ENCODE data around the gene KIFC1. TPM values are rescaled to one million over a fixed set of nuclear protein-coding genes. Genes with fewer than 3 reads are reported as not detected.

KIFC1 gene
- total RNA-seq, 2 experiments from 2014 or later = 1.2 to 1.6 TPM

DNA sequence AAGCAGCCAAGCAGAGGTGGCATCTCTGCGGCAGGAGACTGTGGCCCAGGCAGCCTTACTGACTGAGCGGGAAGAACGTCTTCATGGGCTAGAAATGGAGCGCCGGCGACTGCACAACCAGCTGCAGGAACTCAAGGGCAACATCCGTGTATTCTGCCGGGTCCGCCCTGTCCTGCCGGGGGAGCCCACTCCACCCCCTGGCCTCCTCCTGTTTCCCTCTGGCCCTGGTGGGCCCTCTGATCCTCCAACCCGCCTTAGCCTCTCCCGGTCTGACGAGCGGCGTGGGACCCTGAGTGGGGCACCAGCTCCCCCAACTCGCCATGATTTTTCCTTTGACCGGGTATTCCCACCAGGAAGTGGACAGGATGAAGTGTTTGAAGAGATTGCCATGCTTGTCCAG, 13.3 kb downstream of the KIFC1 start:
- no peak overlapping the region for H3K27ac Mint-ChIP-seq
- TF ChIP-seq, protein P1, sequence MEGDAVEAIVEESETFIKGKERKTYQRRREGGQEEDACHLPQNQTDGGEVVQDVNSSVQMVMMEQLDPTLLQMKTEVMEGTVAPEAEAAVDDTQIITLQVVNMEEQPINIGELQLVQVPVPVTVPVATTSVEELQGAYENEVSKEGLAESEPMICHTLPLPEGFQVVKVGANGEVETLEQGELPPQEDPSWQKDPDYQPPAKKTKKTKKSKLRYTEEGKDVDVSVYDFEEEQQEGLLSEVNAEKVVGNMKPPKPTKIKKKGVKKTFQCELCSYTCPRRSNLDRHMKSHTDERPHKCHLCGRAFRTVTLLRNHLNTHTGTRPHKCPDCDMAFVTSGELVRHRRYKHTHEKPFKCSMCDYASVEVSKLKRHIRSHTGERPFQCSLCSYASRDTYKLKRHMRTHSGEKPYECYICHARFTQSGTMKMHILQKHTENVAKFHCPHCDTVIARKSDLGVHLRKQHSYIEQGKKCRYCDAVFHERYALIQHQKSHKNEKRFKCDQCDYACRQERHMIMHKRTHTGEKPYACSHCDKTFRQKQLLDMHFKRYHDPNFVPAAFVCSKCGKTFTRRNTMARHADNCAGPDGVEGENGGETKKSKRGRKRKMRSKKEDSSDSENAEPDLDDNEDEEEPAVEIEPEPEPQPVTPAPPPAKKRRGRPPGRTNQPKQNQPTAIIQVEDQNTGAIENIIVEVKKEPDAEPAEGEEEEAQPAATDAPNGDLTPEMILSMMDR (IDR thresholded peaks at IDR 0.05) = no peak
- peaks cover 25% of the 10 kb centered on the region for H3K4me1 ChIP-seq (ENCODE audit: insufficient read depth, low read length)
- intact Hi-C loops (cut with DNase I, micrococcal nuclease) = loop anchor here in 1 of 2 experiments (5.0 kb wide), 1 partner anchor 128 kb away; the partner anchor contains the start of gene B3GALT4
- ChIA-PET POLR2A (no interaction called here), CTCF (no interaction called here)
- H3K36me3 Mint-ChIP-seq (ENCODE audit: low read depth) = peaks cover 5% of the 10 kb centered on the region
- ATAC-seq (ENCODE audit: poor library complexity) (no peak), DNase-seq (no peak)
- H3K27me3 Mint-ChIP-seq = no peaks in the 10 kb centered on the region
- no peaks in the 10 kb centered on the region for H3K36me3 ChIP-seq (ENCODE audit: insufficient read depth, low read length)
- no peaks in the 10 kb centered on the region for H3K9me3 Mint-ChIP-seq
- peaks cover 15% of the 10 kb centered on the region for H3K4me1 Mint-ChIP-seq (ENCODE audit: low read depth)
- H3K9me3 ChIP-seq (ENCODE audit: control insufficient read depth in 1 of 2, insufficient read depth in 1 of 2, low read length in 2 of 2) = no peaks in the 10 kb centered on the region
- H3K27me3 ChIP-seq (ENCODE audit: control insufficient read depth in 1 of 2, insufficient read depth in 2 of 2, low read length in 2 of 2) = no peaks in the 10 kb centered on the region
- no peak overlapping the region for H3K4me3 Mint-ChIP-seq
- no peak overlapping the region for H3K27ac ChIP-seq (ENCODE audit: low read depth in 1 of 2, low read length in 2 of 2)
- H3K4me3 ChIP-seq (ENCODE audit: low read length) = no peak overlapping the region

DNA sequence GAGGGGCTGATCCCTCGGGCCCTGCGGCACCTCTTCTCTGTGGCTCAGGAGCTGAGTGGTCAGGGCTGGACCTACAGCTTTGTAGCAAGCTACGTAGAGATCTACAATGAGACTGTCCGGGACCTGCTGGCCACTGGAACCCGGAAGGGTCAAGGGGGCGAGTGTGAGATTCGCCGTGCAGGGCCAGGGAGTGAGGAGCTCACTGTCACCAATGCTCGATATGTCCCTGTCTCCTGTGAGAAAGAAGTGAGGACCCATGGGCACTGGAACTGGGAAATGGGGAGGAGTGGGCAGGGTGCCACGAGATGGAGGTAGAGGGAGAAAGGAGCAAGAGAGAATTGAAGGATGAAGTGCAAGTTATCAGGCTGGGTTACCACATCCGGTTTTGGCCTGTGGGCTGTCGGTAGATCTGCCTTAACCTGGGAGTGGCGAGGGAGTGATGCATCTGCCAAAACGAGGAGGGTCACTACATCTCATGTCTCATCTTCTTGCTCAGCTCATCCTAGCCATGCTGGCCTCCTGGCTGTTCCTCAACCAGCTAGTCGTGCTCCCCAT, 13.8 kb downstream of the KIFC1 start:
- ChIA-PET POLR2A (interaction anchor here (0.6 to 0.7 kb wide), 2 partner anchors 13 to 434 kb away, joined by 3 to 4 read pairs; no protein-coding TSS in a partner anchor), CTCF (interaction anchor here (2.4 kb wide), 1 partner anchor 15 kb away, joined by 8 read pairs; no protein-coding TSS in a partner anchor)
- TF ChIP-seq, protein P1 (IDR thresholded peaks at IDR 0.05) = no peak
- H3K27me3 Mint-ChIP-seq = no peaks in the 10 kb centered on the region
- Histone ChIP-seq H3K4me3 (ENCODE audit: low read length) (no peak overlapping the region), H3K36me3 (ENCODE audit: insufficient read depth, low read length) (no peaks in the 10 kb centered on the region), H3K9me3 (ENCODE audit: control insufficient read depth in 1 of 2, insufficient read depth in 1 of 2, low read length in 2 of 2) (no peaks in the 10 kb centered on the region), H3K4me1 (ENCODE audit: insufficient read depth, low read length) (peaks cover 28% of the 10 kb centered on the region), H3K27ac (ENCODE audit: low read depth in 1 of 2, low read length in 2 of 2) (no peak overlapping the region), H3K27me3 (ENCODE audit: control insufficient read depth in 1 of 2, insufficient read depth in 2 of 2, low read length in 2 of 2) (no peaks in the 10 kb centered on the region)
- no peak overlapping the region for H3K4me3 Mint-ChIP-seq
- H3K27ac Mint-ChIP-seq = peak overlapping the region; percentile 47
- intact Hi-C loops (cut with DNase I, micrococcal nuclease) = loop anchor here in 1 of 2 experiments (5.0 kb wide), 1 partner anchor 128 kb away; the partner anchor contains the start of gene B3GALT4
- peaks cover 20% of the 10 kb centered on the region for H3K4me1 Mint-ChIP-seq (ENCODE audit: low read depth)
- H3K36me3 Mint-ChIP-seq (ENCODE audit: low read depth) = peaks cover 5% of the 10 kb centered on the region
- H3K9me3 Mint-ChIP-seq = no peaks in the 10 kb centered on the region
- DNase-seq (peak in 2 of 14 experiments; percentile 48 to 59), ATAC-seq (ENCODE audit: poor library complexity) (no peak)

GRCh38 chr6:33406126-33406525, 14.5 kb downstream of the KIFC1 start:
- Histone ChIP-seq H3K4me1 (ENCODE audit: insufficient read depth, low read length) (peaks cover 28% of the 10 kb centered on the region), H3K27me3 (ENCODE audit: control insufficient read depth in 1 of 2, insufficient read depth in 2 of 2, low read length in 2 of 2) (no peaks in the 10 kb centered on the region), H3K27ac (ENCODE audit: low read depth in 1 of 2, low read length in 2 of 2) (no peak overlapping the region), H3K36me3 (ENCODE audit: insufficient read depth, low read length) (no peaks in the 10 kb centered on the region), H3K4me3 (ENCODE audit: low read length) (no peak overlapping the region), H3K9me3 (ENCODE audit: control insufficient read depth in 1 of 2, insufficient read depth in 1 of 2, low read length in 2 of 2) (no peaks in the 10 kb centered on the region)
- TF ChIP-seq, protein P1 (IDR thresholded peaks at IDR 0.05) = no peak
- Mint-ChIP-seq H3K9me3 (no peaks in the 10 kb centered on the region), H3K27ac (peak overlapping the region; percentile 47), H3K4me3 (no peak overlapping the region), H3K27me3 (no peaks in the 10 kb centered on the region), H3K4me1 (ENCODE audit: low read depth) (peaks cover 20% of the 10 kb centered on the region), H3K36me3 (ENCODE audit: low read depth) (peaks cover 6% of the 10 kb centered on the region)
- intact Hi-C loops (cut with DNase I, micrococcal nuclease) = loop anchor here in 1 of 2 experiments (5.0 kb wide), 1 partner anchor 129 kb away; the partner anchor contains the start of gene B3GALT4
- DNase-seq (peak in 1 of 14 experiments; percentile 20), ATAC-seq (ENCODE audit: poor library complexity) (no peak)
- POLR2A ChIA-PET = interaction anchor here (0.6 to 0.7 kb wide), 2 partner anchors 13 to 434 kb away, joined by 3 to 4 read pairs; no protein-coding TSS in a partner anchor
- CTCF ChIA-PET = interaction anchor here (2.4 kb wide), 1 partner anchor 15 kb away, joined by 8 read pairs; no protein-coding TSS in a partner anchor
